HepG2 (cell line): ENCODE measurements around the gene PAK6. TPM values are rescaled to one million over a fixed set of nuclear protein-coding genes. Genes with fewer than 3 reads are reported as not detected.

Experiments
- ATAC-seq: fragments of 200-7000 bp; cut with Tn5 transposase; 3 replicates; pipeline ENCODE4 v1.9.1; 2020; ENCODE audit warnings: mild to moderate bottlenecking, moderate library complexity
- BruUV-seq: library from RNA; stranded (reverse); fragments of 400-500 nt; replicated peaks from 2 replicates; lab custom pipeline; 2021; lab: Mats Ljungman, UMichigan
- CTCF ChIA-PET: fragments of 300-600 bp; formaldehyde crosslinking; extraction: SDS; loops from one replicate; lab custom pipeline; 2021; ENCODE audit warnings: low total read pairs, inconsistent platforms, low intra/inter-chr PET ratio; lab: Yijun Ruan, JAX
- POLR2A ChIA-PET: fragments of 350-600 bp; sonication (Branson Sonifier 250); formaldehyde crosslinking; loops from one replicate; lab custom pipeline; 2020; ENCODE audit warnings: antibody characterized with exemption, inconsistent platforms; lab: Yijun Ruan, JAX
- DNase-seq: peaks from one replicate; pipeline ENCODE4 v3.0.0-alpha.2; 2015; ENCODE audit warnings: low spot score
- FAIRE-seq: peaks from 3 replicates; lab custom pipeline; 2011; peaks lifted over from hg19 to GRCh38; lab: Jason Lieb, UNC
- H2AFZ ChIP-seq: one replicate; pipeline ENCODE4 v1.6.1; 2011; ENCODE audit warnings: low read length, inconsistent platforms
- H3K27ac ChIP-seq: fragments of 300-600 bp; 3 replicates; pipeline ENCODE4 v1.8.0; 2011; ENCODE audit warnings: mixed run types, mild to moderate bottlenecking, mixed read lengths, low read length, inconsistent platforms; ENCODE audit not compliant: insufficient read depth; ENCODE audit errors: extremely low read length
- H3K27me3 ChIP-seq, 2 experiments: fragments of 200-600 bp in 1 of 2; 2 replicates in 1 of 2; 3 replicates in 1 of 2; pipeline versions ENCODE4 v1.6.0 to v1.8.0; 2011; ENCODE audit warnings: low read length in 2 of 2, mild to moderate bottlenecking in 2 of 2, moderate library complexity in 2 of 2, inconsistent platforms in 1 of 2; ENCODE audit not compliant: insufficient read depth in 2 of 2, control insufficient read depth in 1 of 2
- H3K36me3 ChIP-seq, 2 experiments: fragments of 200-600 bp in 1 of 2; replicated peaks in 1 of 2; 2 replicates in 1 of 2; 3 replicates in 1 of 2; pipeline versions ENCODE4 v1.5.1 to v1.8.0; 2011; ENCODE audit warnings: low read length in 2 of 2, inconsistent platforms in 1 of 2; ENCODE audit not compliant: insufficient read depth in 2 of 2, control insufficient read depth in 1 of 2
- H3K4me1 ChIP-seq: 2 replicates; pipeline ENCODE4 v1.5.1; 2012; ENCODE audit warnings: low read length, inconsistent platforms; ENCODE audit not compliant: insufficient read depth
- H3K4me2 ChIP-seq: 2 replicates; pipeline ENCODE4 v1.6.0; 2011; ENCODE audit warnings: low read depth, low read length, inconsistent platforms
- H3K4me3 ChIP-seq, 3 experiments: fragments of 200-600 bp in 1 of 3; sonication (generic), shearing (Covaris generic) in 1 of 3; replicated peaks in 1 of 3; 2 replicates each; pipeline ENCODE4 v1.5.1; 2011 to 2016; ENCODE audit warnings: low read length in 3 of 3, inconsistent platforms in 2 of 3, low read depth in 2 of 3, mild to moderate bottlenecking in 2 of 3, control low read depth in 1 of 3, mixed read lengths in 1 of 3; ENCODE audit not compliant: insufficient read depth in 1 of 3
- H3K79me2 ChIP-seq: one replicate; pipeline ENCODE4 v1.6.1; 2011; ENCODE audit warnings: low read length, inconsistent platforms; ENCODE audit not compliant: insufficient read depth
- H3K9ac ChIP-seq: 2 replicates; pipeline ENCODE4 v1.6.0; 2011; ENCODE audit warnings: mild to moderate bottlenecking, low read depth, low read length, inconsistent platforms; ENCODE audit not compliant: insufficient read depth
- H3K9me3 ChIP-seq: 2 replicates; pipeline ENCODE4 v1.5.1; 2012; ENCODE audit warnings: mild to moderate bottlenecking, low read length
- H4K20me1 ChIP-seq: 2 replicates; pipeline ENCODE4 v1.6.0; 2011; ENCODE audit warnings: inconsistent platforms, mild to moderate bottlenecking, low read length, moderate library complexity; ENCODE audit not compliant: insufficient read depth
- CBX2 ChIP-seq, 2 experiments: fragments of 200-600 bp in 1 of 2; sonication (generic); formaldehyde crosslinking in 1 of 2; IDR thresholded peaks; 2 replicates each; pipeline versions ENCODE4 v1.7.0 to v1.8.1; 2018 to 2022; ENCODE audit warnings: low read depth in 2 of 2, low read length in 1 of 2, mild to moderate bottlenecking in 1 of 2, missing genetic modification reagents in 1 of 2
- CHD4 ChIP-seq: fragments of 200-600 bp; sonication (generic); IDR thresholded peaks from 2 replicates; pipeline ENCODE4 v1.7.0; 2017; ENCODE audit warnings: mild to moderate bottlenecking, low read length, borderline replicate concordance
- DMAP1 ChIP-seq: IDR thresholded peaks from 2 replicates; pipeline ENCODE4 v1.6.1; 2016
- KDM2A ChIP-seq: sonication (generic); formaldehyde crosslinking; IDR thresholded peaks from 2 replicates; pipeline ENCODE4 v1.4.0; 2020; ENCODE audit warnings: low read depth, missing genetic modification reagents, borderline replicate concordance
- KDM4B ChIP-seq: sonication (generic); formaldehyde crosslinking; IDR thresholded peaks from 2 replicates; pipeline ENCODE4 v1.4.0; 2020; ENCODE audit warnings: missing genetic modification reagents
- MXD3 ChIP-seq: IDR thresholded peaks from 2 replicates; pipeline ENCODE4 v1.6.1; 2016; ENCODE audit warnings: mild to moderate bottlenecking, missing biosample characterization, missing genetic modification reagents
- SKI ChIP-seq: fragments of 450-650 bp; IDR thresholded peaks from one replicate; pipeline ENCODE4 v1.6.1; 2018; ENCODE audit warnings: mild to moderate bottlenecking; ENCODE audit not compliant: partially characterized antibody
- SP140L ChIP-seq: sonication (generic); formaldehyde crosslinking; IDR thresholded peaks from 2 replicates; pipeline ENCODE4 v1.4.0; 2020; ENCODE audit warnings: missing genetic modification reagents, borderline replicate concordance
- TRIM24 ChIP-seq: sonication (generic); formaldehyde crosslinking; IDR thresholded peaks from 2 replicates; pipeline ENCODE4 v1.8.0; 2022; ENCODE audit warnings: mild to moderate bottlenecking, missing genetic modification reagents
- XBP1 ChIP-seq: sonication (generic); formaldehyde crosslinking; IDR thresholded peaks from 2 replicates; pipeline ENCODE4 v1.5.0; 2020; ENCODE audit warnings: missing genetic modification reagents
- ZC3H4 ChIP-seq: sonication (generic); formaldehyde crosslinking; IDR thresholded peaks from 2 replicates; pipeline ENCODE4 v1.4.0; 2020; ENCODE audit warnings: missing genetic modification reagents, borderline replicate concordance
- ZNF20 ChIP-seq: sonication (generic); formaldehyde crosslinking; IDR thresholded peaks from 2 replicates; pipeline ENCODE4 v1.4.0; 2020; ENCODE audit warnings: mild to moderate bottlenecking, moderate library complexity, missing genetic modification reagents
- ZNF317 ChIP-seq: sonication (generic); formaldehyde crosslinking; IDR thresholded peaks from 2 replicates; pipeline ENCODE4 v1.5.0; 2020; ENCODE audit warnings: mild to moderate bottlenecking, missing genetic modification reagents
- ZNF552 ChIP-seq: sonication (generic); formaldehyde crosslinking; IDR thresholded peaks from 2 replicates; pipeline ENCODE4 v1.9.0; 2022; ENCODE audit warnings: missing genetic modification reagents, mild to moderate bottlenecking, borderline replicate concordance
- WGBS: methylation state at CpG from one replicate; pipeline ENCODE4 v1.1.6; 2017; ENCODE audit warnings: low lambda C conversion rate; 5-methylcytosine and 5-hydroxymethylcytosine counted together
- in situ Hi-C: cut with HindIII; loops from 2 replicates; pipeline ENCODE4 v1.10.0; 2017; ENCODE audit warnings: low pct_unique_long_range_greater_than_20kb; ENCODE audit not compliant: extremely low pct_ligation_motif_present
- intact Hi-C: fragments of 100-400 bp; cut with micrococcal nuclease; formaldehyde crosslinking; loops from one replicate; pipeline ENCODE4 v1.10.0; 2022; ENCODE audit not compliant: unreplicated experiment
- polyA plus RNA-seq, 8 experiments: library from polyadenylated mRNA; depleted of rRNA in 3 of 8; stranded (reverse) in 7 of 8; unstranded in 1 of 8; fragments of >200 nt; fragmentation: Illumina TruSeq in 4 of 8; extraction: Trizol in 4 of 8; gene quantifications; 2 replicates each; pipeline versions ENCODE4 v1.2.1 to v1.2.3, GENCODE V29; 2011 to 2016; ENCODE audit warnings: low read depth in 4 of 8, missing spikeins in 1 of 8, mixed read lengths in 1 of 8; ENCODE audit not compliant: insufficient read depth in 1 of 8
- total RNA-seq, 5 experiments: library from RNA; depleted of rRNA; stranded (reverse); fragments of >200 nt; fragmentation: Illumina TruSeq; extraction: Trizol; gene quantifications; 2 replicates each; pipeline ENCODE4 v1.2.3, GENCODE V29; 2016; ENCODE audit warnings: low read depth in 1 of 5
- TF ChIP-seq, protein P1 (sequence below): sonication (generic); formaldehyde crosslinking; IDR thresholded peaks from 2 replicates; pipeline ENCODE4 v1.4.0; 2020; ENCODE audit warnings: missing genetic modification reagents
- TF ChIP-seq, protein P2 (sequence below): sonication (generic); formaldehyde crosslinking; IDR thresholded peaks from 2 replicates; pipeline ENCODE4 v1.4.0; 2020; ENCODE audit warnings: missing genetic modification reagents

The PAK6 gene
- total and polyA plus RNA-seq, 2 of the 13 experiments (the other 11 are each of a cell fraction or from before 2014, with no cell fraction given) = 0.07 TPM; not detected in 1

GRCh38 chr15:40296561-40297230 lies 57.8 kb downstream of the PAK6 start:
- Histone ChIP-seq H3K27me3 (peaks cover 16 to 91% of the 10 kb centered on the region in 2 experiments), H3K4me2 (no peak overlapping the region), H3K9me3 (no peaks in the 10 kb centered on the region), H3K79me2 (no peaks in the 10 kb centered on the region), H3K27ac (no peak overlapping the region), H3K4me3 (no peak overlapping the region), H4K20me1 (no peaks in the 10 kb centered on the region), H3K36me3 (no peaks in the 10 kb centered on the region), H3K9ac (no peak overlapping the region), H3K4me1 (peaks cover 1% of the 10 kb centered on the region; the same call in 1 of the 2 replicates), H2AFZ (no peak overlapping the region)
- ATAC-seq = no peak
- no peak for DNase-seq
- in situ Hi-C loops (no loop called here), intact Hi-C loops (no loop called here)
- no peak for FAIRE-seq
- BruUV-seq = no TSS peak
- POLR2A ChIA-PET = interaction anchor here (1.5 kb wide), 1 partner anchor 26 kb away, joined by 3 read pairs; no protein-coding TSS in a partner anchor
- WGBS = 6% methylated on average over 5 of the region's 5 CpGs
- CTCF ChIA-PET = no interaction called here
- TF ChIP-seq ZC3H4 (CRISPR knock-in tag) (no peak), ZNF20 (CRISPR knock-in tag) (no peak), KDM2A (CRISPR knock-in tag) (no peak), SP140L (CRISPR knock-in tag) (no peak), CBX2 (IDR thresholded peaks at IDR 0.05; ENCODE audit: low read depth, low read length) (no peak), CBX2 (CRISPR knock-in tag; IDR thresholded peaks at IDR 0.05; ENCODE audit: low read depth) (no peak), ZNF317 (CRISPR knock-in tag) (no peak), ZNF552 (CRISPR knock-in tag) (no peak), DMAP1 (CRISPR knock-in tag) (no peak), XBP1 (CRISPR knock-in tag) (no peak), CHD4 (no peak), KDM4B (CRISPR knock-in tag) (no peak), MXD3 (CRISPR knock-in tag) (no peak), TRIM24 (CRISPR knock-in tag) (no peak), SKI (no peak)
- TF ChIP-seq, protein P1, sequence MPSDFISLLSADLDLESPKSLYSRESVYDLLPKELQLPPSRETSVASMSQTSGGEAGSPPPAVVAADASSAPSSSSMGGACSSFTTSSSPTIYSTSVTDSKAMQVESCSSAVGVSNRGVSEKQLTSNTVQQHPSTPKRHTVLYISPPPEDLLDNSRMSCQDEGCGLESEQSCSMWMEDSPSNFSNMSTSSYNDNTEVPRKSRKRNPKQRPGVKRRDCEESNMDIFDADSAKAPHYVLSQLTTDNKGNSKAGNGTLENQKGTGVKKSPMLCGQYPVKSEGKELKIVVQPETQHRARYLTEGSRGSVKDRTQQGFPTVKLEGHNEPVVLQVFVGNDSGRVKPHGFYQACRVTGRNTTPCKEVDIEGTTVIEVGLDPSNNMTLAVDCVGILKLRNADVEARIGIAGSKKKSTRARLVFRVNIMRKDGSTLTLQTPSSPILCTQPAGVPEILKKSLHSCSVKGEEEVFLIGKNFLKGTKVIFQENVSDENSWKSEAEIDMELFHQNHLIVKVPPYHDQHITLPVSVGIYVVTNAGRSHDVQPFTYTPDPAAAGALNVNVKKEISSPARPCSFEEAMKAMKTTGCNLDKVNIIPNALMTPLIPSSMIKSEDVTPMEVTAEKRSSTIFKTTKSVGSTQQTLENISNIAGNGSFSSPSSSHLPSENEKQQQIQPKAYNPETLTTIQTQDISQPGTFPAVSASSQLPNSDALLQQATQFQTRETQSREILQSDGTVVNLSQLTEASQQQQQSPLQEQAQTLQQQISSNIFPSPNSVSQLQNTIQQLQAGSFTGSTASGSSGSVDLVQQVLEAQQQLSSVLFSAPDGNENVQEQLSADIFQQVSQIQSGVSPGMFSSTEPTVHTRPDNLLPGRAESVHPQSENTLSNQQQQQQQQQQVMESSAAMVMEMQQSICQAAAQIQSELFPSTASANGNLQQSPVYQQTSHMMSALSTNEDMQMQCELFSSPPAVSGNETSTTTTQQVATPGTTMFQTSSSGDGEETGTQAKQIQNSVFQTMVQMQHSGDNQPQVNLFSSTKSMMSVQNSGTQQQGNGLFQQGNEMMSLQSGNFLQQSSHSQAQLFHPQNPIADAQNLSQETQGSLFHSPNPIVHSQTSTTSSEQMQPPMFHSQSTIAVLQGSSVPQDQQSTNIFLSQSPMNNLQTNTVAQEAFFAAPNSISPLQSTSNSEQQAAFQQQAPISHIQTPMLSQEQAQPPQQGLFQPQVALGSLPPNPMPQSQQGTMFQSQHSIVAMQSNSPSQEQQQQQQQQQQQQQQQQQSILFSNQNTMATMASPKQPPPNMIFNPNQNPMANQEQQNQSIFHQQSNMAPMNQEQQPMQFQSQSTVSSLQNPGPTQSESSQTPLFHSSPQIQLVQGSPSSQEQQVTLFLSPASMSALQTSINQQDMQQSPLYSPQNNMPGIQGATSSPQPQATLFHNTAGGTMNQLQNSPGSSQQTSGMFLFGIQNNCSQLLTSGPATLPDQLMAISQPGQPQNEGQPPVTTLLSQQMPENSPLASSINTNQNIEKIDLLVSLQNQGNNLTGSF (CRISPR knock-in tag) = no peak
- TF ChIP-seq, protein P2, sequence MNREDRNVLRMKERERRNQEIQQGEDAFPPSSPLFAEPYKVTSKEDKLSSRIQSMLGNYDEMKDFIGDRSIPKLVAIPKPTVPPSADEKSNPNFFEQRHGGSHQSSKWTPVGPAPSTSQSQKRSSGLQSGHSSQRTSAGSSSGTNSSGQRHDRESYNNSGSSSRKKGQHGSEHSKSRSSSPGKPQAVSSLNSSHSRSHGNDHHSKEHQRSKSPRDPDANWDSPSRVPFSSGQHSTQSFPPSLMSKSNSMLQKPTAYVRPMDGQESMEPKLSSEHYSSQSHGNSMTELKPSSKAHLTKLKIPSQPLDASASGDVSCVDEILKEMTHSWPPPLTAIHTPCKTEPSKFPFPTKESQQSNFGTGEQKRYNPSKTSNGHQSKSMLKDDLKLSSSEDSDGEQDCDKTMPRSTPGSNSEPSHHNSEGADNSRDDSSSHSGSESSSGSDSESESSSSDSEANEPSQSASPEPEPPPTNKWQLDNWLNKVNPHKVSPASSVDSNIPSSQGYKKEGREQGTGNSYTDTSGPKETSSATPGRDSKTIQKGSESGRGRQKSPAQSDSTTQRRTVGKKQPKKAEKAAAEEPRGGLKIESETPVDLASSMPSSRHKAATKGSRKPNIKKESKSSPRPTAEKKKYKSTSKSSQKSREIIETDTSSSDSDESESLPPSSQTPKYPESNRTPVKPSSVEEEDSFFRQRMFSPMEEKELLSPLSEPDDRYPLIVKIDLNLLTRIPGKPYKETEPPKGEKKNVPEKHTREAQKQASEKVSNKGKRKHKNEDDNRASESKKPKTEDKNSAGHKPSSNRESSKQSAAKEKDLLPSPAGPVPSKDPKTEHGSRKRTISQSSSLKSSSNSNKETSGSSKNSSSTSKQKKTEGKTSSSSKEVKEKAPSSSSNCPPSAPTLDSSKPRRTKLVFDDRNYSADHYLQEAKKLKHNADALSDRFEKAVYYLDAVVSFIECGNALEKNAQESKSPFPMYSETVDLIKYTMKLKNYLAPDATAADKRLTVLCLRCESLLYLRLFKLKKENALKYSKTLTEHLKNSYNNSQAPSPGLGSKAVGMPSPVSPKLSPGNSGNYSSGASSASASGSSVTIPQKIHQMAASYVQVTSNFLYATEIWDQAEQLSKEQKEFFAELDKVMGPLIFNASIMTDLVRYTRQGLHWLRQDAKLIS (CRISPR knock-in tag) = no peak
